GM15510 (cell line): Measurements from ENCODE around the gene NKG7.
A peak's percentile ranks its signal among the peaks of the same experiment; 100 is the strongest.

Source experiments
- POLR2A ChIP-seq: IDR thresholded peaks from 3 replicates; pipeline ENCODE4 v1.6.1; 2011; ENCODE audit warnings: borderline replicate concordance; ENCODE audit not compliant: insufficient read length; ENCODE audit errors: extremely low read depth

The NKG7 gene

DNA sequence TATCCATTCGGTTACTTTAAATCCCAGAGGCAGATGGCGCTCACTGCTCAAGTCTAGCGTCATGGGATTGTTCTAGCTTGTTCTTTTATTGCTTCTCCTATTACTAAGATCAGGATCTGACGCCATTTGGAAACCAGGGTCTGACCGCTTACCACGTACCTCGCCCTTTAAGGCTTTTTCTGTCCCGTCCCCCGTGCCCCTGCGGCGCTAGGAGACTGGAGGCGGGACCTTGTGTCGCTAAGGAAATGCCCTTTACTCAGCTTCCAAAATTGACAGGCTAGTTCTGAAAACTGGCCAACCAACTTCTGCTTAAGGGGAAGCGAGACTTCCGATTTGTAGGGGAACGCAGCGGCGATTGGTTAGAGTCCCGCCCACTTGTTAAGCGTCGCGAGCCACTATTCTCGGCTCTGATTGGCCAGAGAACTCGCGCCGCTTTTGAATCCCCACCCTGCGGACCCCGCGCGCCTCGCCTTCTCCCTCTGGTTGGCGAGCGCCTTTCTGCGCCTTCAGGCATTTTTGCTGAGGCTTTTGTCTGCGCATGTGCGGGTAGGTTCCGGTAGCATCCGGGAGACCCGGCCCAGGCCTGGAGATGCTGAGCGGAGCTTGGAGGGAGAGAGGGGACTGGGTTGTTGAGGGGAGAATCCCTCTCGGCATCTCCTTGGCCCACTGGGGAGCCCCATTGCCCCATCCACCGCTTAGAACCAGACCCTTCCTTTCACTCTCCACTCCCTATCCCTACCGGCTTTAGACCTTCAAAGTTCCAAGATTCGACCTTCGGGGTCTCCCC, 21.8 kb upstream of the NKG7 start:
- peak; percentile 82 for TF ChIP-seq POLR2A

- TF ChIP-seq POLR2A: no peak
Measured at GRCh38 chr19:51392701-51393100, 20.2 kb upstream of the NKG7 start.

GRCh38 chr19:51391073-51391611, 18.7 kb upstream of the NKG7 start:
- TF ChIP-seq POLR2A: no peak

DNA sequence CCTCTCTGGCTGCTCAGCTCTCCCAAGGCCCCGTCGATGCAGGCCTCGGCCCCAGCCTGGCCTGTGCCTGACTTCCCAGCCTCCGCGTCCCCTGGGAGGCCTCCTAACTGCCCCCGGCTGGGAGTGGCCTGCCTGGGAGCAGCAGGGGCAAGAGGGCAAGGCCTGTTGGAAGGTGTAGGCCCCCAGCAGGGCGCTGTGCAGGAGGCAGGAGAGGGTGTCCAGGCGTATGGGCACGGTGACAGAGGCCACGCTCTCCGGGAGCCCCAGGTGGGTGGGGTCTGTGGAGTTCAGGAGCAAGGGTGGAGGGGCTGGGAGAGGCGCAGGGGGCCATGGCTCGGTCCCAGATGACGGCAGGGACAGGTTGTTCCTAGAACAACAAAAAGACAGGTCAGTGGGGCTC, 16.7 kb upstream of the NKG7 start:
- no peak for TF ChIP-seq POLR2A

DNA sequence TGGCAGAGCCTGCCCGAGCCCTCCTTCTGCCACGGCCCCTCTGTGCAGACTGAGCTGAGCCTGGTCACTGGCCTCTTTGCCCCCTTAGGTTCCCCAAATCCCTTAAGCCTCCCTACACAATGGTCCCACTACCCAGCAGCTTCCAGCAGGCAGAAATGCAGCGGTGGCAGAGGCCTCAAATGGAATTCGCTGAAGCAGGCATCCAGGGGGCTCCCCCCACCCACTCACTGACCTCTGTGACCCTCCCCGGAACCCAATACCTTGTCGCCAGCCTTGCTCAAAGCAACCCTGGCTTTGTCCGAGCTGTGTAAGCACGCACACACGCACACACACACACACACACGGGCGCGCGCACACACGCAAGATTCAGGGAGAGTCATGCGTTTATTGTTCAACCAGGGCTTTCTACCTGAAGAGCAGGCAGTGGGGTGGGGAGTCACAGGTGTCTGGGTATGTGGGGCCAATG, 15.5 kb upstream of the NKG7 start, which contains the start of gene LIM2:
LIM2 (minus strand) TSS at position 51 of the 466 bp plus-strand sequence. CDS start 531 bp downstream, outside the sequence.
- no peak for TF ChIP-seq POLR2A

DNA sequence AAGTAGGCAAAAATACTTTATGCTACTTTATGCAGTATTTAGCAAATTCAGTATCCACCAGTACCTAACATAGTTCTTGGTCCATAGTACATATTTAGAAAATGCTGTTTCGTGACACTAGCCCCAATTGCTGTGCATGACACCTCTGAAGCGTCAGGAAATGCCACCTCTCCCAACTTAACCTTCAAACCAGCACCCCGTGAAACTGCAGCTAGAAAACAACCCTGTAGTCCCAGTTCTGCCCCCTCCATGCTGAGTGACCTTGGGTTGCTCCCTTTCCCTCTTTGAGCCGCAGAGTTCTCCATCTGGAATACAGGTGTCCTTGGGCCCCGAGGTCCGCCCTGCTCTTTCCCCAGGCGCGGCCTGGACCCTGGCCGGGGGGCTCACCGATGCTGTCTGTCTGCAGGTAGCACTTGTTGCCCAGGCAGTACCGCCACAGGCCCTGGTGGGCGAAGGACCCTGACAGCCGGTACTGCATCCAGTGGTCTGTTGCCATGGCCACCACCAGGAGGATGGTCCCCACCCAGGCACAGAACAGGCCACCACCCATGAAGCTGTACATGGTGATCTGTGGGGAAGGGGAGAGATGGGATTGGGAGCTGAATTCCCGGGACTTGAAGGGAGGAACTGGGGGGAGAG, 14.5 kb upstream of the NKG7 start:
- TF ChIP-seq POLR2A: no peak

- no peak for TF ChIP-seq POLR2A
Measured at GRCh38 chr19:51382004-51382403, 9.6 kb upstream of the NKG7 start.

- no peak for TF ChIP-seq POLR2A
Measured at GRCh38 chr19:51380379-51380778, 7.9 kb upstream of the NKG7 start.

DNA sequence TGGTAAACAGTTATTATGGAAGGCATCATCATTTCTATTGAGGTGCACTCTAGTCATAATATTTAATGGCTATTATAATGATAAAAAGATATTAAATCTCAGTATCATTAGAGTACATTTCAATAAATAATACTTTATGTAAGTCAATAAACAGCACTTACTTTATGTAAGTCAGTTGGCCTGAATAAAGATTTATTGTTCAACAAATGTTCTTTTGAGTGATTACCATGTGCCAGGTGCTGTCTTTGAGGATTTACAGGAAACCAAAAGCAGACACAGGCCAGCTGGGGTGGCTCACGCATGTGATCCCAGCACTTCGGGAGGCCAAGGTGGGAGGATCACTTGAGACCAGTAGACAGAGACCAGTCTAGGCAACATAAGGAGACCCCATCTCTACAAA, 5.0 kb upstream of the NKG7 start:
- TF ChIP-seq POLR2A: no peak

GRCh38 chr19:51375504-51376221, 3.2 kb upstream of the NKG7 start:
- no peak for TF ChIP-seq POLR2A

DNA sequence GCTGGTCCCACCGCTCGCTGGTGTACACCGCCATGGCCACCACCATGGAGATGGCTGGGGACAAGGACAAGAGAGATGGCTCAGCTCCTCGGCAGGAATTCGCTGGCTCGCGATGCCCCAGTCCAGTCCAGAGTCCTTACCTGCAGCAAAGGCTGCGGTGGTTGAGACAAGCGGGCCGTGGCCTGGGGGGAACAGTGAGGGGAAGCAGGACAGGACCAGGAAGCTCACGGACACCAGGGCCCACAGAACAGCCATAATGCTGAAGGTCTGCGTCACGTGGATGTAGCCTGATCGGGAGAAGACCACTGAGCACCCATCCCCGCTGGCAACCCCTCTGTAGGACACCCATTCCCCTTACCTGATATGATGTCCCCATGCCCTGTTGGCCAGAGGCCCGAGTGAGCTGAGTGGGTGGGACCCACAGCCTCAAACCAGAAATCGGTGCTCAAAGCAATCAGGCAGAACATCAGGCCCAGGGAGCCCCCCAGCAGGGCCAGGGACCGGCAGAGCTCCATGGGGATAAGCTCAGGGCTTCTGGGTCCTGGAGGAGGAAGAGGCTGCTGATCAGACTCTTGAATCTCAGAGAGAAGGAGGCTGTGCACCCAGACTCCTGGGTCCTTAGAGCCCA, 319 bp downstream of the NKG7 start:
- TF ChIP-seq POLR2A: no peak

DNA sequence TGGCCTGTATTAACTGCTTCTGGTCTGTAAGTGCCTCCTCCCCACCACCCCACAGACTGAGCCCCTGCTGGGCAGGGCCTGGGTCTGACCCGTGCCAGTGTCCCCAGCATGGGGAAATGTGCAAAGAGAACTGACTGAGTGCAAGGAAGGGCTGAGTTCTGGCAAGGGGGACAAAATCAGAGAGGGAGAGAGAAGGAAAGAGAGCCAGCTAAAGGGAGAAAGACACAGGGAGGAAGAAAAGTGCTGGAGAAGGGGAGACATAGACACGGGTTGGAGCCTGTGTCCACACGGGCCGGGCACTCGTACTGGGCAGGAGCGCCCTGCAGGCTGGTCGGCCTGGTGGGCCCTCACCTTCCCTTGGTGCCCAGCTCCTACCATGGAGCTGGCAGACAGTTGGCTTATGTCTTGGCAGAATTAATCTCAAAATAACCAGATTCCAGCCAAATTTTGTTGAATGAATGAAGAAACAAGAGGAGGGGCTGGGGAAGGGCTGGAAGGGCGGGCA, 1.2 kb downstream of the NKG7 start:
- no peak for TF ChIP-seq POLR2A

GRCh38 chr19:51370230-51370629, 2.2 kb downstream of the NKG7 start:
- no peak for TF ChIP-seq POLR2A
